NCI-H526 treated with DMSO at 0.1 percent for 48 hours (cell line): ENCODE results near the gene MMP17.

Experiments used
- DNase-seq: peaks from one replicate; lab custom pipeline; 2025; lab: John Stamatoyannopoulos, UW

Gene MMP17

DNA sequence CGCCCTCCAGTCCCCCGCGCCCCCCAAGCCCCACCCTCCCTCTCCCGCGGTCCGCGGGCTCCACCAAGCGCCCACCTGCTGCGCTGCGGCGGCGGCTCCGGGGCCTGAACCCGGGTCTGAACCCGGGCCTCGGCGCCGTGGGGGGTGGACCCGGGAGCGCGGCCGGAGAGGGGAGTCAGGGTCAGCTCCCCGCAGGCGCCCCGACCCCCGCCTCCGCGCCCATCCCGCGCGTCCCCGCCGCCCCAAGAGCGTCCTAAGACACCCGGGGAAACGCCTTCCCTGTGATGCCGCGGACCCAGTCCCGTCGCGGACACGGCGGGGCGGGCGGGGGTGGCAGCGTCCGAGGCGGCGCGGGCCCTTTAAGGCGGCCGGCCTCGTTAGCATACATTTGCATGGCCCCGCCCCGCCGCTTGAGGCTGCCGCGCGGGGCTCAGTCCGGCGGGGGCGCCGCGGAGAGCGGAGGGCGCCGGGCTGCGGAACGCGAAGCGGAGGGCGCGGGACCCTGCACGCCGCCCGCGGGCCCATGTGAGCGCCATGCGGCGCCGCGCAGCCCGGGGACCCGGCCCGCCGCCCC is at the start of gene MMP17:
MMP17 (plus strand) TSS at position 433 of the 574 bp plus-strand sequence; CDS start at position 535, 102 bp downstream.
- peak; percentile 56 for DNase-seq

DNA sequence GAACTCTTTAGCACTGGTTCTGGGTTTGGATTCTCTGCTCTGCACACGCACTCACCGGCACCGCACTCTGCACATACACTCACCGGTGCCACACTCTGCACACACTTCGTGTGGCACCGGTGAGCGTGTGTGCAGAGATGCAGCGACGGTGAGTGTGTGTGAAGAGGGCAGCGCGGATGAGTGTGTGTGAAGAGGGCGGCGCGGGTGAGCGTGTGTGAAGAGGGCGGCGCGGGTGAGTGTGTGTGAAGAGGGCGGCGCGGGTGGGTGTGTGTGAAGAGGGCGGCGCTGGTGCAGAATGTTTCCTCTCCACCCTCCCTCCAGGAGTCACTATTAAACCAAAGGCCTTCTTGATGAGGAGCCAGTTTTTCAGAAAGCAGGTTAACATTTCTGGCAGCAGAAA is 49.2 kb upstream of the MMP17 start:
- DNase-seq = no peak

DNA sequence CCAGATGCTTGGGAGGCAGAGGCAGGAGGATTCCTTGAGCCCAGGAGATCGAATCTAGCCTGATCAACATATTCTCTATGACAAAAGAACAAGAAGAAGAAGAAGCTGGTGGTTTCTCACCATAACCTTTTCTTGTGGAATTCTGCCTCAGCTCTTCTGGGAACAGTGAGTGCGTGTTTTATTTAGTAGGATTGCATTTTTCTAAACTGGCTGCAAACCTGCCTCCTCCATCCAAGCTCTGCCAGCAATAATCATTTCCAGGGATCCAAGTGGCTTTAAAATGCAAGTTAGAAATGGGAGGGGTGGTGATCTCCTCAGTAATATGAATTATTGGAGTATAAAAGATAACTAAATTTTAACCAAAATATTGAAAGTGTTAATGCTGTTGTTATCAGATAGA is 46.1 kb upstream of the MMP17 start:
- DNase-seq = no peak

DNA sequence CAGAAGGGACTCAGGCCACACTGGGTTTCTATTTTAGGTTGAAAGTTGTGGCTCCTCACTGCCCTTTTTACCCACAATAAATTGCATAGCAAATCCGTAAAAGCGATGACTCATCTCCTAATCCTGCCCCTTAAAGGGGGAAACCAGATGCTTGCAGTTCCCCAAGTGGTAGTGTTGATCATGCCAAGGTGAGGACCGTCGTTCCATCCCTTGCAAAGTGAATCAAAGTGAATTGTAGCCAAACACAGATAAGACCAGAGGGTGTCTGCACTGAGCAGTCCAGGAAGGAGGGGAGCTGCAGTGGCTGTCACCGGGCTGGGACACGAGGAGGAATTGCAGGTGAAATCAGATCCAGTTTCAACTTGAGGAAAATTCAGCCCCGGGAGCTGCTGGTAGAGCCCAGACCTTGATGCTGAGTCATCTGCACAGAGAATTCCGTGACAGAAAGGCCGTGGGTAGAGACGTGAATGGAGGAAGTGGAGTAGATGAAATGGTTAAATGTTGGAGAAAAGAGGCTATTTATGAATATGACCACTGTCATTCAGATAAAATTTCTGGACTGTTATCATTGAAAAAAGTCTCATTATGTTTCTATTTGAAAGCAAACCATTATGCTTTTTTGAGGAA is 44.2 kb upstream of the MMP17 start:
- no peak for DNase-seq

DNA sequence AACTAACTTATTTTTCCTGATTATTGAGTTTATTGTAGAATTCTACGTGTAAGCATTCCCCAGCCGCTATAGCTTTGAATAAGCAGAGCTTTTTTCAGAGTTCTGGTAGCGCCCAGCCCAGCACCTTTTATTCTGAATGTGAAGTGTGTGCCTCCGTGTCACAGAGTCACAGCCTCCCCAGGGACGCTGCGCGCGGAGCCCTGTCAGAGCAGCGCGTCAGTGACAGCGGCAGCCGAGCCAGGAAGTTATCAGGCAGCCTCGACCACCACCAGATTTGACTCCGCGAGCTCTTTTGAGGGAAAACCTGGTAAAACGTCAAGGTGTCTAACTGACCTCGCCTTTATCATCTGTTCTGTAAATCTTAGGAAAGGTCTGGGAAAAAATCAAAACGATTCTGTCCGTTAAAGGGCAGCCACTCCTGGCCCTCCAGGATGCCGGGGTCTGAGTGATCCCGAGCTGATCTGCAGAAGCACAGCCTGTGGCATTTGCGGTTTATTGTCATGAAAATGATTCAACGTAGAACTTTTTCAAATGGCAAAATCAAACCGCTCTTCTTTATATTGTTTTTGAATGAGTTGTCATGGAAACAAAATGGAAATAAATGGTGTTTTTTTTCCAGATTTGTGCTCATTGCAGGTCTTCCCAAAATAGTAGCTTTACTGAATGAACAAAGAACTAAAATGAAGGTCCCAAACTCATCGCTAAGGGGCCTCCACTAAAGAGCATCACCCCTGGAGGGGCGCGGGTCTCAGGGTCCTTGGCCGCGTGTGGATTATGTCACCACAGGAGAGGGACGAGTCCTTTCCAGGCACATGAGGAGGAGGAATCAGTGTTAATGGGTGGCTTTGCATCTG is 43.1 kb upstream of the MMP17 start:
- no peak for DNase-seq

DNA sequence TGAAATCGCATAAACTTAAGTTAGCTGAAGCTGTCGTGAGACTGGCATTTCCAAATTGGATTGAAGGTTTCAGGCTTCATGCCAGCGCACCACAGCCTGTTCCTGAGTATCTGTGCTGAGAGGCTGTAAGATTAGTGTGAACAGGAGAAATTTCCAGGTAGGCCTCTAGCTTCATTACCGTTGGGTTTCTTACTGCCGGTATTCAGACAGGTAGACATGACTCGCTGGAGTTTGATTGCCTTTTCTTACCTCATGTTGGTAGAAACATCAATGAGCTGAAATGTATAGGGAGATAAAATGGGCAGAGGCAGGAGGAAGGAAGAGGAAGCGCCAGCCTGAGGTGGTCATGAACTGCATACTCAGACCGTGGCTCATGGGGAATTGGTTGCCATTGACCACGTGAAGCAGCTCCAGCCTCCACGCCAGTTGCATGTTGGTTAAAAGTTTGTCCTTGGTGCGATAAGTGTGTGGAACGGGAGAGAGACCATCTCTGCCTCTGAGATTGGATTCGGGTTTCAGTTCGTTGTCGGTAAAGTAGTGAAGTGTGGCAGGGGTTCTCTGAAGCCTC is 42.3 kb upstream of the MMP17 start:
- no peak for DNase-seq

DNA sequence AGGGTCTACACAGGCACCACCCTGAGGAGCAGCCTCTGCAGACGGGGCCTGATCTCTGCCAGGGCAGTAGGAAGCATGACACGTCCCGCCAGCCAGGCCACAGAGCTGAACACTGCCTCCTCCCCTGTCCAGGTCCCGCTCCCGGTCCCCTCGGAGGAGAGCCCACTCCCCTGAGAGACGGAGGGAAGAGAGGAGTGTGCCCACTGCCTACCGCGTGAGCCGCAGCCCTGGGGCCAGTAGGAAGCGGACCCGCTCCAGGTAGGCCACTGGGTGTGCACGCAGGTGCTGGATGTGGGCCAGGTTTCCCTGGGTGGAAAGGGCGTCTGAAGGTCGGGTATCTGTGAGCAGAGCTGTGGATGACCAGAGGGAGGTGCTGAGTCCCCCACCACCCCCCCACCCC is 41.9 kb upstream of the MMP17 start:
- DNase-seq = no peak

DNA sequence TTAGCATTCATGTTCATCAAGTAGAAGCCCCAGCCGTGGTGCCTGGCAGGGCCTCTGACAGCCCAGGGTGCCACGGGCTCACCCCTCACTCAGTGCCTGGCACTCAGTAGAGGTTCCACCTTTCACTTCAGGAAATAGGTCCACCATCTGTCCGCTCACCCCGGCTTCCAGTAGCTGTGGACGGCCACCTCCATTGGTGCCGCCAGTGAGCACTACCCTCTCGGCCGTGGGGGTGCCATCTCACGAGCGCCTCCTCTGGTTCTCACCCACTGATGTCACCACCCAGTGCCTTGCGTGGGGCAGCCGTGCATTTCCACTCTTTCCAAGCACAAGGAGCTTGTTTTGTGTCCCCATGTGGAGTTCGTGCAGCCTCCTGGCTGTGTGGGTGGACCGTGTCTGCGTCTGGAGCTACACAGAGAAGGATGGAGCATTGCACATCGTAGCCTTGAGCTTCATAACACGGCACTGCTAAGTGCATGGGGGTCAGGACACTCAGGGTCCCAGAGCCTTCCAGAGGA is 41.0 kb upstream of the MMP17 start:
- no peak for DNase-seq

DNA sequence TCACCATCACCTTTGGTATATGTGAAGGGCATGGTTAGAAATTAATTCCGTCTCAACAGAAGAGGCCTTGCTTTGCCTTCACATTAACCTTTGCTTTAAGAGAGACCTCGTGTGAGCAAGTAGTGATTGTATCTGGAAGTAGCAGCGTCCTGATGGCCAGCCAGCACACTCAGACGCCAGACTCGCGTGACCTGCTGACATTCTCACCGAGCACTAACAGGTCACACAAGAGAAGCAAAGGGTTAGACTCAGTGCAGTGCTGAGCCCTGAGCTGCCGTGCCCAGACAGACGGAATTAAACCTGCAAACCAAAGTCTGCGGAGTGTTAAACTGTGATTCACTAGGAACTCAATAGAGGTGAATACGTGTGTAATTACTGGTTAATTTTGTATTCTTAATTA is 40.1 kb upstream of the MMP17 start:
- no peak for DNase-seq

DNA sequence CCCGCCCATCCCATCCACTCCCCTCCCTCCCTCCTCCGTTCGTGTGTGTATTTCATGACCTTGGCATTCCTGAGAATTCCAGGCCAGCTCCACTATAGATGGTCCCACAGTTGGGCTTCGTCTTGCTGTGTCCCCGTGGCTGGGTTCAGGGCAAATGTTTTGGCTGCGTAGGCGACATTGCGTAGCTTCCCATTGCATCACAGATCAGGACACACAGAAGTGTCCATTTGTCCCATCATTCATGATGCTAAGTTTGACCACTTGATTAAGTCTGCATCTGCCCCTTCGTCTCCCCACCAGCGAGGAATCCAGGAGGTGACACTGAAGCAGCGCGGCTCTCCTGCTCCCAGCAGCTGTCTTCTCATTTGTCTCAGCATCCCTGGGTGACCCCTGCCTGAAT is 38.6 kb upstream of the MMP17 start:
- no peak for DNase-seq

DNA sequence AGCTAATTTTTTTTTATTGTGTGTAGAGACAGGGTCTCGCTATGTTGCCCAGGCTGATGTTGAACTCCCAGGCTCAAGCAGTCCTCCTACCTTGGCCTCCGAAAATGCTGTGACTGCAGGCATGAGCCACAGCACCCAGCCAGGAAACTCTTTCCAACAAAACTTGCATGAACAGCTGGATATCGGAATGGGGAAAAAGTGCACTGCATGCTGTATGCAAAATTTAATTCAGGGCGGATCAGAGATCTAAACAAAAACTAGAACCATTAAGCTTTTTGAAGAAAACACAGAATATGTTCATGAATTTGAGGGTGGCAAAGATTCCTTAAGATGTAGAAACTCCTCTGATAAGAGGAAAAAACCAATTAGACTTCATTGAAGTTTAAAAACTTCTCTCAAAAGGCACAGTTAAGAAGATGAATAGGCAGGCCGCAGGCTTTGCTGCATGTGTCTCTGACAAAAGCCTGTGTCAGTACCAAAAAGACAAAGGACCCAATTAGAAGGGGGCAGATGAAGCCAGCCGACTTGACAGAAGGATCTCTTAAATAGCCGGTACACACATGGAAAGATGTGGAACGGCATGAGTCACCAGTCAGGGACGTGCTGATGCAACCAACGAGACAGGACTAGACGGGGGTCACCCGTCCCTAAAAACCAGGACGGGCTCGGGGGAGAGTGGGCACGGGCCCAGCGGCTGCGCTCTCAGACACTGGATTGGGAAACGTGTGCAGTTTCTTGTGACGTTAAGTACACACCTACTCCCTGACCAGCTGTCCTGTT is 34.8 kb upstream of the MMP17 start:
- no peak for DNase-seq

DNA sequence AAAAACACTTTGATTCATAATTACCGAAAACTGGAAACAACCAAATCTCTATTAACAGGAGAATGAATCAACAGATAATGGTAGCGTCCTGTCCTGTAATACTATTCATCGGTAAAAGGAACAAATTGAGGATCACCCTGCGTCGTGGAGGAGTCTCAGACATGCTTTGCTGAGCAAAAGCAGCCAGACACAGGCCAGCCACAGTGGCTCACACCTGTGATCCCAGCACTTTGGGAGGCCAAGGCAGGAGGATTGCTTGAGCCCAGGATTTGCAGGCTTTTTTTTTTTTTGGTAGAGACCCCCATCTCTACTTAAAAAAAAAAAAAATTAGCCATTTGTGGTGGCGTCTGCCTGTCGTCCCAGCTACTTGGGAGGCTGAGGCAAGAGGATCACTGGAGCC is 34.1 kb upstream of the MMP17 start:
- DNase-seq = no peak

DNA sequence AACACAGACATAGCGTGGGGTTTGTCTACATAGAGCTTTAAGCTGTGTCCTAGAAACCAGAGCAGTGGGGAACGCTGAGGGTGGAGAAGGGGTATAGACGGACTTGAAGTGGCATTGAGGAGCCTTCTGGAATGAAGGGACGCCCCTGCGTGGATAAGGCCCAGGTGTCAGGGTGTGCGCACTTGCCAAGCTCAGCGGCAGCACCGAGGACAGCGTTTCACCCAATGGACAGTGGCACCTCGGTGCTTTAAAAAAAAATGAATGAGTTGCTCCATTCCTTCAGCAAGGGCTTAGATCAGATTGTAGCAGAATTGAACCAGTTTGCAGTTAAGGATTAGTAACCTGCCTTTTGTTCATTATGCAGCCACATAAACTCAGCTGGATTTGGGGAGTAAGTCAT is 33.6 kb upstream of the MMP17 start:
- no peak for DNase-seq

DNA sequence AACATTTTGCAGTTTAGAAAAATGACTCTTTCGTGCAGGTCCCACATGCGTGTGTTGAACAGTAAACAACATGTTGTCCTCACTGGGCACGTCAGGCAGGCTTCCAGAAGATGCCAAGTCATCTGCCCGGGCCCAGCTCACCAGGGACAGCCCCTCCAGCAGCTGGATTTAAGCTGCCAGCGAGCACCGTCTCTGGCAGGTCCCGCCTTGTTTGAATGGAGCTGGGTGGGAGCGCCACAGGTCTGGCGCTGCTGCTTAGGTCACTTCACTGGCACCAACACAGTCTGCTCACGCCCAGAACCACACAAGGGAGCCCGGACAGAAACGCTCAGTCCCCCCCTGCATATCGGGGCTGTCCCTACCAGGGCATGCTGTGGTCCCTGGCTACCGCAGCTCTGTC is 33.1 kb upstream of the MMP17 start:
- DNase-seq = no peak

DNA sequence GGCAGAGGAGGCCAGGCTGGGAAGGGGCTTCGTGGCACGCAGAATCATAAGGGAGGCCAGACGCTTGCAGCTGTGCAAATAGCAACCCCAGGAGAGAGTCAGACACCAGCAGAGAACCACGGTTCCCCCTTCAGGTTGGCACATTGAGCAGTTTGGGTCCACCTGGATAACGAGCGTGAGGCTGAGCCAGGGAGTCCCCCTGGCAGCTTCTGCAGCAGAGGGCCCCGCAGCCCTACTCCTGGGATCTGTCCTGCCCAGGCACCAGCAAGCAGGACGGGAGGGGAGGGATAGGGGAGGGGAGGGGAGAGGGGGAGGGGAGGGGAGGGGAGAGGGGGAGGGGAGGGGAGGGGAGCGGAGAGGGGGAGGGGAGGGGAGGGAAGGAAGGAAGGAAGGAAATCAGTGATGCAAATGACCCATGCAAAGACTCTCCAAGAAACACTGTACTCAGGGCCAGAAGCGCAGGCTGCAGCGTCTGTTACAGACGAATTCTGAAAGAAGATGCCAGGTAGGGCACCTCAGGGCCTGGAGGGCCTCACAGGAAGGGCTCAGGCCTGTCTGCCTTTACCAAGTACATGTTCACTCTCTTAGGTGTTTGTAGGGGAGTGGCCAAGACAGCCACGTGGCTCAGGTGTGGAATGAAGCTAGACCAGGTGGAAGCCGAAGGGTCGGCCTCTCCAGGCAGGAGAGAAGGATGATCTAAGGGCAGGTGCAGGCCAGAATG is 32.3 kb upstream of the MMP17 start:
- peak; percentile 11 for DNase-seq

DNA sequence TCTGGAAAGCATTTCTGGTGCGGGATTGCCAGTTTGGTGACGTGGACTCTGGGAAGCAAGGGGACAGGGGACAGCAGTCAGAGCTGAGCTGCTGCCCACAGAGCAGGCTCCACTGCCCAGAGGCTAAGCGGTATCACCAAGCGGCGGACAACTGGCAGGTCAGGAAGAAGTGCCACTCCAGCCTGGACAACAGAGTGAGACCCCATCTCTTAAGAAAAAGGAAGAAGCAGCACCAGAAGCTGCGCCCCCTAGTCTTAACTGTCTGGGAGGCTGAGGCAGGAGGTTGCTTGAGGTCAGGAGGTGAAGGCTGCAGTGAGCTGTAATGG is 31.8 kb upstream of the MMP17 start:
- no peak for DNase-seq

DNA sequence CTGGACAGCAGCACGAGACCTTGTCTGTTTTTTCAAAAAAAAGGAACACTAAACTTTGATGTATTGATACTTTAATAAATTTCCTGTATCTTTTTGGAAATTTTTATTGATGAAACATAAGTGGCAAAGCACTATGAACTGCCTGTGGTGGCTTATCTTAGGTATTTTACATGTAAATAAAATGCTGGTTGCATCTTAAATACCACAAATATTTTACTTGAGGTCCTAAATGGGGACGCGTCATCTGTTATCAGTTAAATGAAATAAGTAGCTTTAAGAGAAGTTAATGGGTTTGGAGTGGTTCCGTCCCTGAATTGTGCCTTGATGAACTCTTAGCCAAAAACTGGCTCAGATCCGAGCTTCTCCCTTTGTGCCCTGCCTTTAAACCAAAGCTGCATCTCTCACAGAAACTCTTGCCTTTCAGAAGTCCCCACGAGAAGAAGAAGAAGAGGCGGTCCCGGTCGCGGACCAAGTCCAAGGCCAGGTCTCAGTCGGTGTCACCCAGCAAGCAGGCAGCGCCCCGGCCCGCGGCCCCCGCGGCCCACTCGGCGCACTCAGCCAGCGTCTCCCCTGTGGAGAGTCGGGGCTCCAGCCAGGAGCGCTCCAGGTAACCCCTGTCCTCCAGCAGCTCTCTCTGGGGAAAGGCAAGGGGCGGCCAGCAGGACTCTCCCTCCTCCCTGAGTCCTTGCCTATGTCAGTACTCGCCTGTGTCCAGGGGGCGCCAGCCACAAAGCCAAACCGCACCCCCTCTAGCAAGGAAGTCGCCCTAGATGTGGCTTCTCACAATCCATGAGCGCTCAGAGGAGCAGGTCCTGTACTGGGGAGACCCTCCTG is 31.2 kb upstream of the MMP17 start:
- DNase-seq = no peak

DNA sequence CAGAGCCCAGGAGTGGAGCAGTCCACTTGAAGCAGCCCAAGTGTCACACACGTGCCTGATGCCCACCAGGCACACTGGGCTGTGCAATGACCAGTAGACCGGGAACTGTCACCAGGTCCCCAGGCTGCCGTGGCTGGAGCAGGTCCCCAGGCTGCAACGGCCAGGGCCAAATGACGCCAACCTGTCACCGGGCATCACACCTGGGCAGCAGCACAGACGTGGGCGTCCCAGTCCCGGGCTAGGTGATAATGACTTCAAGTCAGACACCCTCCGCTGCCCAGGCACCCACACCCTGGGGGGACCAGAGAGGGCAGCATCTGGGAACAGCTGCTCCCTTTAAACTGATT is 30.6 kb upstream of the MMP17 start:
- no peak for DNase-seq

DNA sequence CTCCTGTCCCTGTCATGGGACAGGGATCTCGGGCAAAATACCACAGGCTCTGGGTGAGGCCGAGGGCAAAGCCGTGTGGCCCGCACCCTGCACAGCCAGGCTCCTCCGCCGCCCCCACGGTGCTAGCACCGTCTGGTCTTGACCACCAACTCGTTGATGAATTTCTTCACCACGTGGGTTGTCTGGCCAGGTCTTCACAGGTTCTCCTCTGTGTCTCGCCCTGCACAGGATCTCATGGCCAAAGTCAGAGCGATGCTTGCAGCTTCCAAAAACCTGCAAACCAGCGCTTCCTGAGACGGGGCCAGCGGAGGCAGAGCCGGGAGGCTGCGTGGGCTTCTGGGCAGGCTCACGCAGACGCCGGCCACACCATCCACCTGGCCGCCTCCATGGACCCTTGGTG is 29.0 kb upstream of the MMP17 start:
- no peak for DNase-seq

DNA sequence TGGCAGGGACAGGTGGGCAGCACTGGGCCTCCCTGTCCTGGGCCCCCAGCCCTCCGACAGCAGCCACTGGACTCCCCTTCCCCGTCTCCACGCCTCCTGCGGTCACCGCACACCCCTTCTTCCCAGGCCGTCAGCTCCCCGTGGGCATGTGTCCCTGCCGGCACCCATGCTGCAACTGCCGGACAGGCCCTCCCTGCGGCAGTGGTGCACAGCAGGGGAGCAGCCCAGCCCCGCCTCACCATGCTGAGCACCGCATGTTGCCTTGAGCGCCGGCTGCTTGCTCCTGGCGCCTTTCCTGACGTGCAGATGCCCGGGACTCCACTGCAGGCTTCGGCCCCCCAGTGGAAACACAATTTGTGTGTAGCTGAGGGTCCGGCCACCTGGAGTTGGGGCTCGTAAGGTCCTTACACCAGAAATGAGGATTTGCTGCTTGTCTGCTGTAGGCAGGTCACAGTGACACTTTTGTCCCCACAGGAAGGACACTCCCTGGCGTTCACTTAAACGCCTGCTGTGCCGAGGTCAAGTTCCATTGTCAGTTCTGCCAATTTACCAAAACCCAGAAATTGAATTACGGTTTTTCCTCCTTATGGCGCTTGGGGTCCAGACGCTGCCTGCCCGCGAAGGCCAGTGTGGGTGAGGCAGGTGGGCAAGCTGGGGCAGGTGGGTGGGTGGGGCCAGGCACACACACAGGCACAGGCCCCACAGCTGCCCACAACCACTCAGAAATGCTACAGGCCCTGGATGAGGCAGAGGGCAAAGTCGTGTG is 28.2 kb upstream of the MMP17 start:
- no peak for DNase-seq
